Lower leg skin (tissue), 3 donors: Measurements from ENCODE around the gene FARP1.

Source experiments
- CTCF ChIP-seq, 3 donors: fragments of 450-650 bp; IDR thresholded peaks; one replicate each; pipeline ENCODE4 v1.5.1; 2016; ENCODE audit warnings: antibody characterized with exemption in 3 of 3, mild to moderate bottlenecking in 3 of 3, moderate library complexity in 2 of 3
- POLR2A ChIP-seq, 2 donors: fragments of 450-650 bp; IDR thresholded peaks; one replicate each; pipeline ENCODE4 v1.6.1; 2016 to 2017; ENCODE audit warnings: antibody characterized with exemption in 2 of 2, mild to moderate bottlenecking in 1 of 2, moderate library complexity in 1 of 2

DNA sequence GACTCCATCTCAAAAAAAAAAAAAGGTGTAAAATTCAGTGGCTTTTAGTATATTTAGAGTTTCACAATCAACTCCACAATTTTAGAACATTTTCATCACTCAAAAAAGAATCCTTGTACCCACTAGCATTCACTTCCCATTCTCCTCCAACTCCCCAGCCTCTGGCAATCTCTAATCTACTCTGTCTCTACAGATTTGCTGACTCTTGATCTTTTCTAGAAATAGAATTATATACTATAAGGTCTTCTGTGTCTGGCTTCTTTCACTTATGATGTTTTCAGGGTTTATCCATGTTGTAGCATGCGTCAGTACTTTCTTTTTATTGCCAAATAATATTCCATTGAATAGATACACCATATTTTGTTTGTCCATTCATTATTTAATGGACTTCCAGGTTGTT, 8.0 kb upstream of the FARP1 start:
- no peak for TF ChIP-seq CTCF (IDR thresholded peaks at IDR 0.05)
- no peak for TF ChIP-seq POLR2A (IDR thresholded peaks at IDR 0.05)
